Vagina (tissue), 2 donors: ENCODE results near the gene TRAF1.

Source experiments
- CTCF ChIP-seq, 3 experiments: fragments of 450-650 bp in 2 of 3; fragments of 200-600 bp in 1 of 3; sonication (generic) in 1 of 3; IDR thresholded peaks; one replicate each; pipeline ENCODE4 v1.5.1; 2017 to 2019; ENCODE audit warnings: antibody characterized with exemption in 3 of 3, mild to moderate bottlenecking in 2 of 3, moderate library complexity in 2 of 3
- POLR2A ChIP-seq, 2 donors: fragments of 450-650 bp; IDR thresholded peaks; one replicate each; pipeline ENCODE4 v1.6.1; 2017; ENCODE audit warnings: antibody characterized with exemption in 2 of 2, mild to moderate bottlenecking in 2 of 2, moderate library complexity in 2 of 2
- POLR2AphosphoS5 ChIP-seq, 2 donors: sonication (generic); formaldehyde crosslinking; IDR thresholded peaks; one replicate each; pipeline ENCODE4 v1.9.0; 2017; ENCODE audit warnings: antibody characterized with exemption in 2 of 2, mild to moderate bottlenecking in 2 of 2, low read depth in 1 of 2; ENCODE audit not compliant: insufficient read depth in 1 of 2

GRCh38 chr9:120898396-120898795 lies 28.2 kb downstream of the TRAF1 start:
- TF ChIP-seq CTCF (IDR thresholded peaks at IDR 0.05) (no peak), POLR2A (IDR thresholded peaks at IDR 0.05) (no peak), POLR2AphosphoS5 (IDR thresholded peaks at IDR 0.05; ENCODE audit: insufficient read depth in 1 of 2, low read depth in 1 of 2) (no peak)
